Measurements from ENCODE around the gene SIPA1.
A peak's percentile ranks its signal among the peaks of the same experiment; 100 is the strongest.
"Not testable (repeated sequence)": the region's sequence is repeated elsewhere in the genome, so short reads cannot be mapped to it uniquely, and the experiment has no call there.

Gene SIPA1

GRCh38 chr11:65650547-65651338 is 12.8 kb downstream of the SIPA1 start:
- no peak for DNase-seq (ENCODE audit: low spot score)
- H3K9me3 Mint-ChIP-seq = no peaks in the 10 kb centered on the region
- peaks cover 25% of the 10 kb centered on the region for H3K4me1 Mint-ChIP-seq (ENCODE audit: low read depth)
- no peaks in the 10 kb centered on the region for H3K27me3 Mint-ChIP-seq (ENCODE audit: low read depth)
- H3K4me3 Mint-ChIP-seq = no peak overlapping the region
- H3K27ac Mint-ChIP-seq = peak overlapping the region; percentile 12
- H3K36me3 Mint-ChIP-seq (ENCODE audit: low read depth) = peaks cover 48% of the 10 kb centered on the region

GRCh38 chr11:65651339-65651588 is 13.4 kb downstream of the SIPA1 start:
- Mint-ChIP-seq H3K36me3 (ENCODE audit: low read depth) (peaks cover 49% of the 10 kb centered on the region), H3K27ac (peak overlapping the region; percentile 86), H3K9me3 (no peaks in the 10 kb centered on the region), H3K4me1 (ENCODE audit: low read depth) (peaks cover 26% of the 10 kb centered on the region), H3K4me3 (peak overlapping the region; percentile 66), H3K27me3 (ENCODE audit: low read depth) (no peaks in the 10 kb centered on the region)
- DNase-seq (ENCODE audit: low spot score) = no peak

- H3K27ac Mint-ChIP-seq = peak overlapping the region; percentile 86
- peaks cover 53% of the 10 kb centered on the region for H3K36me3 Mint-ChIP-seq (ENCODE audit: low read depth)
- H3K27me3 Mint-ChIP-seq (ENCODE audit: low read depth) = no peaks in the 10 kb centered on the region
- peaks cover 28% of the 10 kb centered on the region for H3K4me1 Mint-ChIP-seq (ENCODE audit: low read depth)
- H3K4me3 Mint-ChIP-seq = peak overlapping the region; percentile 66
- DNase-seq (ENCODE audit: low spot score) = no peak
- H3K9me3 Mint-ChIP-seq = no peaks in the 10 kb centered on the region
Measured at GRCh38 chr11:65651589-65652510, 13.9 kb downstream of the SIPA1 start.

GRCh38 chr11:65652511-65653228 is 14.8 kb downstream of the SIPA1 start:
- Mint-ChIP-seq H3K9me3 (no peaks in the 10 kb centered on the region), H3K27ac (peak overlapping the region; percentile 92), H3K4me1 (ENCODE audit: low read depth) (peaks cover 28% of the 10 kb centered on the region), H3K4me3 (peak overlapping the region; percentile 81), H3K36me3 (ENCODE audit: low read depth) (peaks cover 61% of the 10 kb centered on the region), H3K27me3 (ENCODE audit: low read depth) (no peaks in the 10 kb centered on the region)
- peak; percentile 96 for DNase-seq (ENCODE audit: low spot score)

- Mint-ChIP-seq H3K27me3 (ENCODE audit: low read depth) (no peaks in the 10 kb centered on the region), H3K4me3 (peak overlapping the region; percentile 81), H3K4me1 (ENCODE audit: low read depth) (peaks cover 27% of the 10 kb centered on the region), H3K36me3 (ENCODE audit: low read depth) (peaks cover 60% of the 10 kb centered on the region), H3K27ac (peak overlapping the region; percentile 92), H3K9me3 (no peaks in the 10 kb centered on the region)
- DNase-seq (ENCODE audit: low spot score) = no peak
Measured at GRCh38 chr11:65653229-65654225, 15.6 kb downstream of the SIPA1 start.

- Mint-ChIP-seq H3K27ac (peak overlapping the region; percentile 29), H3K4me1 (ENCODE audit: low read depth) (peaks cover 30% of the 10 kb centered on the region), H3K4me3 (no peak overlapping the region), H3K9me3 (no peaks in the 10 kb centered on the region), H3K36me3 (ENCODE audit: low read depth) (peaks cover 64% of the 10 kb centered on the region), H3K27me3 (ENCODE audit: low read depth) (no peaks in the 10 kb centered on the region)
- DNase-seq (ENCODE audit: low spot score) = no peak
Measured at GRCh38 chr11:65654375-65655349, 16.8 kb downstream of the SIPA1 start.

- H3K9me3 Mint-ChIP-seq = no peaks in the 10 kb centered on the region
- H3K4me1 Mint-ChIP-seq (ENCODE audit: low read depth) = peaks cover 37% of the 10 kb centered on the region
- H3K36me3 Mint-ChIP-seq (ENCODE audit: low read depth) = peaks cover 69% of the 10 kb centered on the region
- no peaks in the 10 kb centered on the region for H3K27me3 Mint-ChIP-seq (ENCODE audit: low read depth)
- DNase-seq (ENCODE audit: low spot score) = no peak
- H3K4me3 Mint-ChIP-seq = no peak overlapping the region
- no peak overlapping the region for H3K27ac Mint-ChIP-seq
Measured at GRCh38 chr11:65655570-65656332, 17.9 kb downstream of the SIPA1 start.

- peaks cover 31% of the 10 kb centered on the region for H3K4me1 Mint-ChIP-seq (ENCODE audit: low read depth)
- H3K4me3 Mint-ChIP-seq = no peak overlapping the region
- H3K9me3 Mint-ChIP-seq = no peaks in the 10 kb centered on the region
- no peak overlapping the region for H3K27ac Mint-ChIP-seq
- peaks cover 67% of the 10 kb centered on the region for H3K36me3 Mint-ChIP-seq (ENCODE audit: low read depth)
- no peak for DNase-seq (ENCODE audit: low spot score)
- no peaks in the 10 kb centered on the region for H3K27me3 Mint-ChIP-seq (ENCODE audit: low read depth)
Measured at GRCh38 chr11:65657426-65657825, 19.5 kb downstream of the SIPA1 start.

GRCh38 chr11:65658174-65659021 is 20.5 kb downstream of the SIPA1 start:
- Mint-ChIP-seq H3K27ac (no peak overlapping the region), H3K27me3 (ENCODE audit: low read depth) (no peaks in the 10 kb centered on the region), H3K9me3 (no peaks in the 10 kb centered on the region), H3K36me3 (ENCODE audit: low read depth) (peaks cover 64% of the 10 kb centered on the region), H3K4me3 (no peak overlapping the region), H3K4me1 (ENCODE audit: low read depth) (peaks cover 24% of the 10 kb centered on the region)
- no peak for DNase-seq (ENCODE audit: low spot score)

- Mint-ChIP-seq H3K27me3 (ENCODE audit: low read depth) (no peaks in the 10 kb centered on the region), H3K4me3 (peak overlapping the region; percentile 34), H3K36me3 (ENCODE audit: low read depth) (peaks cover 55% of the 10 kb centered on the region), H3K9me3 (no peaks in the 10 kb centered on the region), H3K27ac (no peak overlapping the region), H3K4me1 (ENCODE audit: low read depth) (peaks cover 23% of the 10 kb centered on the region)
- DNase-seq (ENCODE audit: low spot score) = no peak
Measured at GRCh38 chr11:65660038-65660437, 22.1 kb downstream of the SIPA1 start.

- not testable (repeated sequence) for H3K27ac Mint-ChIP-seq; DNase-seq (ENCODE audit: low spot score); H3K27me3 Mint-ChIP-seq (ENCODE audit: low read depth); H3K9me3 Mint-ChIP-seq
- Mint-ChIP-seq H3K4me3 (peak overlapping the region; percentile 86), H3K4me1 (ENCODE audit: low read depth) (peaks cover 23% of the 10 kb centered on the region), H3K36me3 (ENCODE audit: low read depth) (peaks cover 47% of the 10 kb centered on the region)
Measured at GRCh38 chr11:65660908-65661307, 23.0 kb downstream of the SIPA1 start.

Measured in T-helper 2 cell treated with Interferon-gamma antibody and Interleukin-4, amounts not matched to agents 5 μg/mL and 100 μg/mL, for 36 hours (primary cell).